Esophagus mucosa (tissue), 1 donor: Measurements from ENCODE around the gene GLS. TPM values are rescaled to one million over a fixed set of nuclear protein-coding genes. Genes with fewer than 3 reads are reported as not detected.

Experiments used
- total RNA-seq: library from RNA; stranded (reverse); gene quantifications from one replicate; pipeline ENCODE4 v1.2.4, GENCODE V29; 2023
- donor health status: DM: yes; HTN: yes; CAD: no.

The GLS gene
- total RNA-seq, 1 donor from 2014 or later, result 25.9 TPM

Other genes starting within 250 kb of the GLS start
- gene NAB1, start 231.7 kb upstream of the GLS start, total RNA-seq, result 45.2 TPM
- 51.0 TPM for gene STAT1, start 133.3 kb downstream of the GLS start, total RNA-seq